Activated CD8-positive, alpha-beta T cell treated with anti-CD3 and anti-CD28 coated beads for 36 hours (primary cell): ENCODE measurements around the gene HOTAIR. TPM values are rescaled to one million over a fixed set of nuclear protein-coding genes. Genes with fewer than 3 reads are reported as not detected.

Experiments
- ATAC-seq: fragments of 200-7000 bp; cut with Tn5 transposase; one replicate; pipeline ENCODE4 v1.10.0; 2021; ENCODE audit warnings: mild to moderate bottlenecking, moderate library complexity
- CTCF ChIA-PET: fragments of 350-600 bp; sonication (Branson Sonifier 250); formaldehyde crosslinking; loops from one replicate; lab custom pipeline; 2021; ENCODE audit warnings: antibody characterized with exemption; lab: Charles Lee
- POLR2A ChIA-PET: fragments of 350-600 bp; sonication (Branson Sonifier 250); formaldehyde crosslinking; loops from one replicate; lab custom pipeline; 2021; ENCODE audit warnings: antibody characterized with exemption; lab: Charles Lee
- DNase-seq: peaks from one replicate; pipeline ENCODE4 v3.0.0-alpha.2; 2020
- H3K27ac Mint-ChIP-seq: one replicate; pipeline ENCODE4 v1.8.0; 2021; ENCODE audit warnings: mild to moderate bottlenecking, mixed read lengths
- H3K27me3 Mint-ChIP-seq: one replicate; pipeline ENCODE4 v1.8.0; 2021; ENCODE audit warnings: mixed read lengths
- H3K36me3 Mint-ChIP-seq: one replicate; pipeline ENCODE4 v1.8.0; 2021; ENCODE audit warnings: low read depth, mixed read lengths
- H3K4me1 Mint-ChIP-seq: one replicate; pipeline ENCODE4 v1.8.0; 2021; ENCODE audit warnings: low read depth, mixed read lengths
- H3K4me3 Mint-ChIP-seq: one replicate; pipeline ENCODE4 v1.8.0; 2021; ENCODE audit warnings: mild to moderate bottlenecking, moderate library complexity, mixed read lengths
- H3K9me3 Mint-ChIP-seq: one replicate; pipeline ENCODE4 v1.8.0; 2021; ENCODE audit warnings: mixed read lengths
- CTCF ChIP-seq: fragments of 200-600 bp; IDR thresholded peaks from one replicate; pipeline ENCODE4 v1.8.0; 2022; ENCODE audit warnings: antibody characterized with exemption, mild to moderate bottlenecking
- intact Hi-C: fragments of 100-400 bp; cut with micrococcal nuclease; formaldehyde crosslinking; loops from one replicate; pipeline ENCODE4 v1.10.0; 2022
- total RNA-seq, 2 experiments: library from RNA; stranded (reverse); gene quantifications; one replicate each; pipeline ENCODE4 v1.2.3, GENCODE V29; 2021

The HOTAIR gene
- total RNA-seq, 2 experiments from 2014 or later = not detected

DNA sequence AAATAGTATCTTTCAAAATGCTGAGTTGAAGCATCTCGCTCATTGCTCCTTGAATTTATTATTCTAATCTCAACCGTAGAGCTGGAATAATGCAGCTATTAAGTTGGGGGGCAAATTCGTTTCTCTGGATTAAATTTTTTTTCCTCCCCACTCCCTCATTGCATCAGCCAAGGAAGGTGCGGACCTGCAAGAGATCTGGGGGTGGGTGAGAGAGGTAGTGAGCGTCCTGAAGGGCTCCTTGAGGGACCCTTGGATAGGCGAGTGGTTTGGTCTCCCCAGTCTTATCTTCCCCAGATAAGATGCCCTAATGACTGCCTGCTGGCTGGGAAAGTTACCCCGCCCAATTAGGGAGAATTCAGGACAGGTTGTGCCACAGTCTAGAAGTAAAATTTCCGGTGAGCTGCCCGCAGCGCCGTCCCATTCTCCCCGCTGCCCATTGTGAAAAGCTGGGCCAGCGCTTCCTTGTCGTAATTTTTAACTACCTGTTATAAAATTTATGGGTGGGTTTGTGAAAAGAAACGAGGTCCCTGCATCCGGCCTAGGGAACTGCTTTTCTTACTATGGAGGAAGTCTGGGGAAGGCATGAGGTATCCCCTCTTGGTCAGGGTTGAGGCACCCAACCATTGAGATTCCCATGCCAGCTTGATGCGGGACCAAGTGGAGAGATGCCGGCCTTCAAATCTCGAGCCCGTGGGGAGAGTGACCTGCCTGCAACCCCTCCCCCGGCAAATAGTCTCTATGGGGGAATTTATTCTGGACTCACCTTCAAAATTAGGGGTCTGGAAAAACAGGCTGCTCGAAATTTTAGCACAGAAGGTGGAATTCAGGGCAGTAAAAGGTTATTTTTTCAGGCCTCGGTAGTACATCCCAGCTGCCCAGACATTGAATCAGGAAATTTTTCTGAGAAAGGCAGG is 40.5 kb upstream of the HOTAIR start:
- Mint-ChIP-seq H3K27ac (no peak overlapping the region), H3K36me3 (no peaks in the 10 kb centered on the region), H3K27me3 (peaks cover 75% of the 10 kb centered on the region), H3K9me3 (no peaks in the 10 kb centered on the region), H3K4me3 (no peak overlapping the region), H3K4me1 (peaks cover 24% of the 10 kb centered on the region)
- DNase-seq (no peak), ATAC-seq (no peak)
- no peak for TF ChIP-seq CTCF
- CTCF ChIA-PET = interaction anchor here (0.6 to 3.5 kb wide), 11 partner anchors 8 to 312 kb away, joined by 3 to 23 read pairs (median 4); partner anchors contain the start of genes HOXC10, HOXC5 and HOXC6
- intact Hi-C loops = no loop called here
- POLR2A ChIA-PET = interaction anchor here (1.1 to 1.2 kb wide), 2 partner anchors 24 to 39 kb away, joined by 3 read pairs; no protein-coding TSS in a partner anchor

- CTCF ChIA-PET = interaction anchor here (0.7 to 3.5 kb wide), 10 partner anchors 9 to 193 kb away, joined by 3 to 23 read pairs (median 6); partner anchors contain the start of genes HOXC10, HOXC5 and HOXC6
- Mint-ChIP-seq H3K27ac (no peak overlapping the region), H3K27me3 (peaks cover 78% of the 10 kb centered on the region), H3K4me3 (no peak overlapping the region), H3K9me3 (no peaks in the 10 kb centered on the region), H3K36me3 (no peaks in the 10 kb centered on the region), H3K4me1 (peaks cover 28% of the 10 kb centered on the region)
- DNase-seq (no peak), ATAC-seq (no peak)
- POLR2A ChIA-PET = interaction anchor here (1.2 to 1.3 kb wide), 2 partner anchors 38 to 174 kb away, joined by 3 read pairs; partner anchors contain the start of gene SMUG1
- intact Hi-C loops = no loop called here
- TF ChIP-seq CTCF = no peak
These were observed 39.7 kb upstream of the HOTAIR start for GRCh38 chr12:54014377-54015017.

DNA sequence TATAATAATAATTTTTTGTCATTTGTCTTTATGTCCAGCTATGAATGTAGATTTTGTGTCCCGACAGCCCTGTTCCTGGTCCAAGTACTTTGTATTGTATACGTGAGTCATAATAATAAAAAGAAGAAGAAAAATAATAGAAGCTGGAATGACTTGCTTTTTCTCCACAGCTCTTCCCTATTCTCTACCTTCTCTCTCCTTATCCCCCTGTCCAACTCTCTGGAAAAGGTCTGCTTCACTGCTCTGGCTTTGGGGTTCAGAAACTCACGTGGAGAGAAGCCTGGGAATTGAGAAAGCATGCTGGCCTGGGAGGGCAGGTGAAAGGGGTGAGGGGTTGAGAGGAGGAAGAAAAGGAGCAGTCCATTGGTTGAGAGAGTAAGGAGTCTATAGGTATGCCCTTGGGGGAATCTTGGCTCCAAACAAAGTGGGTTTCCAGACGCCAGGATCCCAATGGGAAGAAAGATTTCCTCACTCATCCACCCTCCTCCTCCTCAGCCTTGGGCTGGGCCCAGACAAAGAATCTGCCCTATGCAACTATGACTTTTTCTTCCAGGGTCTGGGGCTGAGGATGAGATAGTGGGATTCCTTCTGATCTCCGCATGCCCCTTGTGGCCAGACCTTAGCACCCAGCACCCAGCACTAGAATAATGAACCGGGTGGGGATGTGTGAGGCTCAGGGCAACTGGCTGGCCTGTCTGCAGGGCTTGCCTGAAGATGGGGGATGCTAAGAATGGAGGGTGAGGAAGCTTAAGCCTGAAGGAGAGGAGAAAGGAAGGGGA is 38.1 kb upstream of the HOTAIR start:
- intact Hi-C loops = no loop called here
- TF ChIP-seq CTCF = no peak
- Mint-ChIP-seq H3K27me3 (peaks cover 84% of the 10 kb centered on the region), H3K27ac (no peak overlapping the region), H3K4me3 (no peak overlapping the region), H3K36me3 (no peaks in the 10 kb centered on the region), H3K4me1 (peaks cover 30% of the 10 kb centered on the region), H3K9me3 (no peaks in the 10 kb centered on the region)
- ChIA-PET CTCF (interaction anchor here (0.6 to 2.1 kb wide), 10 partner anchors 12 to 260 kb away, joined by 3 to 12 read pairs (median 3); partner anchors contain the start of genes HOXC10 and HOXC9), POLR2A (interaction anchor here (0.6 to 1.3 kb wide), 2 partner anchors 14 to 176 kb away, joined by 3 read pairs; partner anchors contain the start of gene SMUG1)
- no peak for DNase-seq
- ATAC-seq = no peak

GRCh38 chr12:54011665-54012532 is 37.1 kb upstream of the HOTAIR start:
- ChIA-PET CTCF (interaction anchor here (0.6 to 2.5 kb wide), 8 partner anchors 12 to 261 kb away, joined by 3 to 12 read pairs (median 4); partner anchors contain the start of genes HOXC10 and HOXC9), POLR2A (interaction anchor here (0.6 kb wide), 1 partner anchor 15 kb away, joined by 3 read pairs; no protein-coding TSS in a partner anchor)
- TF ChIP-seq CTCF = no peak
- no peak for DNase-seq
- intact Hi-C loops = no loop called here
- Mint-ChIP-seq H3K36me3 (no peaks in the 10 kb centered on the region), H3K4me3 (no peak overlapping the region), H3K27me3 (peaks cover 86% of the 10 kb centered on the region), H3K4me1 (peaks cover 23% of the 10 kb centered on the region), H3K27ac (no peak overlapping the region), H3K9me3 (no peaks in the 10 kb centered on the region)
- ATAC-seq = no peak
